Activated T-helper 2 cell treated with anti-CD3 and anti-CD28 coated beads, Interferon-gamma antibody, Interleukin-2, Interleukin-4, amounts not matched to agents 10 μg/mL and 5 μg/mL and 100 μg/mL, durations not matched to agents 14 hours and 24 hours and 36 hours (primary cell): ENCODE data around the gene FBLL1. TPM values are rescaled to one million over a fixed set of nuclear protein-coding genes. Genes with fewer than 3 reads are reported as not detected.
"Not testable (repeated sequence)": the region's sequence is repeated elsewhere in the genome, so short reads cannot be mapped to it uniquely, and the experiment has no call there.

Source experiments
- DNase-seq: peaks from one replicate; pipeline ENCODE4 v3.0.0; 2021; ENCODE audit warnings: low spot score
- H3K27ac Mint-ChIP-seq: one replicate; pipeline ENCODE4 v1.8.0; 2021; ENCODE audit warnings: mixed read lengths
- H3K27me3 Mint-ChIP-seq: one replicate; pipeline ENCODE4 v1.8.0; 2021; ENCODE audit warnings: low read depth, mixed read lengths
- H3K36me3 Mint-ChIP-seq: one replicate; pipeline ENCODE4 v1.8.0; 2021; ENCODE audit warnings: low read depth, mixed read lengths
- H3K4me1 Mint-ChIP-seq: one replicate; pipeline ENCODE4 v1.8.0; 2021; ENCODE audit warnings: low read depth, mixed read lengths
- H3K4me3 Mint-ChIP-seq: one replicate; pipeline ENCODE4 v1.8.0; 2021; ENCODE audit warnings: low read depth, mild to moderate bottlenecking, moderate library complexity, mixed read lengths
- H3K9me3 Mint-ChIP-seq: one replicate; pipeline ENCODE4 v1.8.0; 2021; ENCODE audit warnings: mixed read lengths
- intact Hi-C: fragments of 100-400 bp; cut with micrococcal nuclease; formaldehyde crosslinking; loops from one replicate; pipeline ENCODE4 v1.15.1; 2023
- total RNA-seq: library from RNA; stranded (reverse); gene quantifications from 2 replicates; pipeline ENCODE4 v1.2.3, GENCODE V29; 2022

FBLL1 gene
- total RNA-seq, 1 donor from 2014 or later: not detected

DNA sequence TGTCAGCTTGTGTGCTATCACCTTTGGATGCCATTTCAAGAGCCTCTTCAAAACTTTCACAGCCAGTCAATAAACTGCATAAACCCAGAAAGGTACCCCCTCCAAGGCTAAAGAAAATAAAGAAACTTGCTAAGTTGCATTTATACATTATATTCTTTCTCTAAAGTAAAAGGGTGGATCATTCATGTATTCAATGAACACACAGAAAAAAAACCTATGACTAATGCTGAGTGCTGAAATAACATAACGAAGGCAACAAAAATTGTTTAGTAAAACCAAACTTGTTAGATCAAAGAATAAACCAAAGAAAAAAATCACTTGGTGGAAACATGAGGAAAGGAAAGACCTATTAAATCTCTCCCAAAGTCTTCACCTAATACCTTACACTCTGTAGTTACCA lies 34.9 kb downstream of the FBLL1 start:
- Mint-ChIP-seq H3K9me3 (no peaks in the 10 kb centered on the region), H3K4me1 (peaks cover 11% of the 10 kb centered on the region), H3K36me3 (peaks cover 76% of the 10 kb centered on the region), H3K27ac (no peak overlapping the region), H3K27me3 (no peaks in the 10 kb centered on the region), H3K4me3 (no peak overlapping the region)
- intact Hi-C loops: no loop called here
- no peak for DNase-seq

DNA sequence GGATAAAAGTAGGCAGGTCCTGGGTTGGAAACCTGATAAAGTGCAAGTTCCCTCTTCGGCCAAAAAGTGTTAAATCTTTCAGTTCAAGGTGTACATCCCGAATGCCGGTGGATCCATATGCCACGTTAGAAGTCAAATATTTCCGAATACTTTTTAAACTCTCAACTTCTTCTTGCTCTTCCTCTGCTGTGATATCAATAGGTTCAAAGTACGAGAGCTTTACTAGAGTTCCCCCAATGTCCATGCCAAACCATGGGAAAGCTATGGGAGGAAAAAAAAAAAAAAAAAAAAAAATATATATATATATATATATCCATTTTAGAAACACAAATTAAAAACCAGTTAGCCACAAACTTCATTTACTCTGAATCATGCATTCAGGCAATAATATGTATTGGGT lies 39.6 kb downstream of the FBLL1 start:
- no peak for DNase-seq
- no peaks in the 10 kb centered on the region for H3K27me3 Mint-ChIP-seq
- intact Hi-C loops: no loop called here
- H3K4me1 Mint-ChIP-seq: peaks cover 12% of the 10 kb centered on the region
- no peaks in the 10 kb centered on the region for H3K9me3 Mint-ChIP-seq
- H3K36me3 Mint-ChIP-seq: peaks cover 67% of the 10 kb centered on the region
- no peak overlapping the region for H3K27ac Mint-ChIP-seq
- H3K4me3 Mint-ChIP-seq: no peak overlapping the region

DNA sequence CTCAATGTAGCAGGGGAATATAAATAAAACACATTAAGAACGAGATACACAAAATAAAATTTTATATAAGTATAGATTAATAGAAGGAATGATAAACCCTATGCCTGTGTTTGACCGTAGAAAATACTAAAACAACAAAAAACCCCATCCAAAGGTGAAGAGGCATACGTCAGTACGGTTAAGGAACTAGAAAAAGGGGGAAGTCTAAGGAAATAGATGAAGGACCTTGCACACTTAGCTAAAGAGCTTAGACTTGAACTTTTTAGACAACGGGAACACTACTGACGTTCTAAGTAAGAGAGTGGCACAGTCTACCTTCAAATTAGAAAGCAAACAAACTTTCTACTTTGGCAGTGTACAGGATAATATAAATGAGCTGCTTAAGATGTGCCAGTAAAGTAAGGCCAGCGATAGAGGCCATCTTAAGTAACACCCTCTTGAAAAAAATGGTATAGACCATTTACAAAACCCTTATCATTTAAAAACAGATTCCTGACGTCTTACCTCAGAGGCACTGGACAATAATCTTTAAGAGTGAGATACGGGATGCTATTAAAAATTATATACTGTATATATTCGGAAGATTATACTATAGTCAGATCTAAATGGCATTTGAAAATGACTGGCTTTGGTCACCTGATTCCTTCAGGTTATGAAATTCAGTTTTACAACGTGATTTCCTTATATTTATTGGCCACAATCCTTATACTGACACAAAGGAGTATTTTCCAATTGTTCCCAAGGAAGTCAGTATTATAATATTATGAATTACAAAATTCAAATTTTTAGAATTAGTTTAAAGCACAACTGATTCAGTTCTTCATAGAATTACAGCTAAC lies 41.6 kb downstream of the FBLL1 start:
- Mint-ChIP-seq H3K36me3 (peaks cover 72% of the 10 kb centered on the region), H3K4me1 (peaks cover 15% of the 10 kb centered on the region), H3K27ac (no peak overlapping the region), H3K4me3 (no peak overlapping the region), H3K27me3 (no peaks in the 10 kb centered on the region), H3K9me3 (no peaks in the 10 kb centered on the region)
- intact Hi-C loops: loop anchor here (10.0 kb wide), 1 partner anchor 1084 kb away; no protein-coding TSS in a partner anchor
- DNase-seq: no peak

DNA sequence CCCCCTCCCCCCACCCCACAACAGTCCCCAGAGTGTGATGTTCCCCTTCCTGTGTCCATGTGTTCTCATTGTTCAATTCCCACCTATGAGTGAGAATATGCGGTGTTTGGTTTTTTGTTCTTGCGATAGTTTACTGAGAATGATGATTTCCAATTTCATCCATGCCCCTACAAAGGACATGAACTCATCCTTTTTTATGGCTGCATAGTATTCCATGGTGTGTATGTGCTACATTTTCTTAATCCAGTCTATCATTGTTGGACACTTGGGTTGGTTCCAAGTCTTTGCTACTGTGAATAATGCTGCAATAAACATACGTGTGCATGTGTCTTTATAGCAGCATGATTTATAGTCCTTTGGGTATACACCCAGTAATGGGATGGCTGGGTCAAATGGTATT lies 44.6 kb downstream of the FBLL1 start:
- H3K27me3 Mint-ChIP-seq, DNase-seq, H3K9me3 Mint-ChIP-seq, H3K4me3 Mint-ChIP-seq, H3K27ac Mint-ChIP-seq: not testable (repeated sequence)
- Mint-ChIP-seq H3K36me3 (peaks cover 70% of the 10 kb centered on the region), H3K4me1 (peaks cover 24% of the 10 kb centered on the region)
- intact Hi-C loops: loop anchor here (10.0 kb wide), 1 partner anchor 1081 kb away; no protein-coding TSS in a partner anchor

DNA sequence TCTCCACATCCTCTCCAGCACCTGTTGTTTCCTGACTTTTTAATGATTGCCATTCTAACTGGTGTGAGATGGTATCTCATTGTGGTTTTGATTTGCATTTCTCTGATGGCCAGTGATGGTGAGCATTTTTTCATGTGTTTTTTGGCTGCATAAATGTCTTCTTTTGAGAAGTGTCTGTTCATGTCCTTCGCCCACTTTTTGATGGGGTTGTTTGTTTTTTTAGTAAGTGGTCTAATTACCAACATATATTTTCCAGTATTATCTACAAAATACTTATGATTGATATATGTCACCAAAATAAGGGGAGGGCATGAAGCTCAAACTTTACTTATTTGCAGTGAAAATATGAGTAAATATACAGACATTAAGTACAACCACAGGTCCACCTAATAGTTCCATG lies 45.1 kb downstream of the FBLL1 start:
- H3K27me3 Mint-ChIP-seq, H3K27ac Mint-ChIP-seq, H3K4me3 Mint-ChIP-seq, DNase-seq, H3K9me3 Mint-ChIP-seq: not testable (repeated sequence)
- H3K36me3 Mint-ChIP-seq: peaks cover 70% of the 10 kb centered on the region
- peaks cover 24% of the 10 kb centered on the region for H3K4me1 Mint-ChIP-seq
- intact Hi-C loops: loop anchor here (10.0 kb wide), 1 partner anchor 1081 kb away; no protein-coding TSS in a partner anchor

DNA sequence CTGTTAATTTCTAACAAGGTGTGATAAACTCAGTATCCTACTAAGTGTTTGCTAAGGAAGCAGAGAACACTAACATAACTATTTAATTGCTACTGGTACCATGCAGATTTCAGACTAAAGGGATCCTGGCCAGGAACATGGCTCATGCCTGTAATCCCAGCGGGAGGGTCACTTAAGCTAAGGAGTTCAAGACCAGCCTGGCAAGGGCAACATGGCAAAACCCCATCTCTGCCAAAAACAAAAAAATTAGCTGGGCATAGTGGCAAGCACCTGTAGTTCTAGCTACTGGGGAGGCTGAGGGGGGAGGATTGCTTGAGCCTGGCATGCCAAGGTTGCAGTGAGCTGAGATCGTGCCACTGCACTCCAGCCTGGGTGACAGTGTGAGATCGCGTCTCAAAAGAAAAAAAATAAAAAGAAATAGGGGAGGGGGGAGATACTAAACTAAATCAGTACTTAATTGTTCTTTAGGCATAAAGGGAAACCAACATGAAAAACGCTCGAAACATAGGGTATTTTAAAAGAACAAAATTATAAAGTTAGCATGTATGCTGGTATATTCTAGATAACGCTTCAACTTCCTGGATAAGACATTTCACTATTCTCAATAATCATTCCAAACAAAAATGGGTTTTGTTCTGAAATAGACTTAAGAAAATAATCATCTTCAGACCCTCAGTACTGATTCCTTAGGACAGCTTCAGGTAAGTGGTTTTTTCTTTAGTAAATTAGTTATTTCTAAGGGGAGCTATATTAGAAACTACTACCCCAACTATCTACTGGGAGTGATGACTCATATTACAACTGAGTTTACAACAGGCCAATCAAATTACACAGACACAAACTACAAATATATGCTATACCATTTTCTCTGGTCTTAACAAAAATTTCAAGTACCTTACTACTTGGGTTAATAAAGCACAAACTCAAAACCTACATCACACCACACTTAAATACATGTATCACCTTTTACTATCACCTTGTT lies 46.6 kb downstream of the FBLL1 start:
- peak overlapping the region; percentile 39 for H3K4me3 Mint-ChIP-seq
- no peaks in the 10 kb centered on the region for H3K9me3 Mint-ChIP-seq
- H3K36me3 Mint-ChIP-seq: peaks cover 63% of the 10 kb centered on the region
- intact Hi-C loops: loop anchor here (5.0 to 10.0 kb wide), 2 partner anchors 227 to 1079 kb away; no protein-coding TSS in a partner anchor
- H3K4me1 Mint-ChIP-seq: peaks cover 32% of the 10 kb centered on the region
- no peaks in the 10 kb centered on the region for H3K27me3 Mint-ChIP-seq
- H3K27ac Mint-ChIP-seq: peak overlapping the region; percentile 65
- no peak for DNase-seq

DNA sequence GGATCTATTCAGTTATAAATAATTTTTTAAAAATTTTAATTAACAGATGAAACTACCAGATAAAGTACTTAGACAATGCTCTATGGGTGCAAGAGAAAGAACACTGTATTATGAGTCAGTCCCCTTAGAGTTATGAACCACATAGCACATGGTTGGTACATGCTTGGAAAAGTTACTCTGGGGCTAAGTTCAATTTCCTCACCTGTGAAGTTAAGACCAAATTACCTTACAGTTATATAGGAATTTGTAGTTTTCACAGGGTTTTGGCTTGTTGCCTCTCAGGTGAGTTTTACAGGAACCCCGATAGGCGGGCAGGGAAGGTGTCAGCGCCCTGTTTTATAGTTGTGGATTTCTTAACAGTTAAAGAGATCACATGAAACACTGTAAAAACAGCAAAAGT lies 48.9 kb downstream of the FBLL1 start:
- peaks cover 52% of the 10 kb centered on the region for H3K36me3 Mint-ChIP-seq
- H3K4me1 Mint-ChIP-seq: peaks cover 28% of the 10 kb centered on the region
- H3K27me3 Mint-ChIP-seq: no peaks in the 10 kb centered on the region
- H3K4me3 Mint-ChIP-seq: peak overlapping the region; percentile 94
- peaks cover 3% of the 10 kb centered on the region for H3K9me3 Mint-ChIP-seq
- H3K27ac Mint-ChIP-seq: peak overlapping the region; percentile 87
- intact Hi-C loops: loop anchor here (2.0 to 10.0 kb wide), 4 partner anchors 31 to 1753 kb away; no protein-coding TSS in a partner anchor
- no peak for DNase-seq

DNA sequence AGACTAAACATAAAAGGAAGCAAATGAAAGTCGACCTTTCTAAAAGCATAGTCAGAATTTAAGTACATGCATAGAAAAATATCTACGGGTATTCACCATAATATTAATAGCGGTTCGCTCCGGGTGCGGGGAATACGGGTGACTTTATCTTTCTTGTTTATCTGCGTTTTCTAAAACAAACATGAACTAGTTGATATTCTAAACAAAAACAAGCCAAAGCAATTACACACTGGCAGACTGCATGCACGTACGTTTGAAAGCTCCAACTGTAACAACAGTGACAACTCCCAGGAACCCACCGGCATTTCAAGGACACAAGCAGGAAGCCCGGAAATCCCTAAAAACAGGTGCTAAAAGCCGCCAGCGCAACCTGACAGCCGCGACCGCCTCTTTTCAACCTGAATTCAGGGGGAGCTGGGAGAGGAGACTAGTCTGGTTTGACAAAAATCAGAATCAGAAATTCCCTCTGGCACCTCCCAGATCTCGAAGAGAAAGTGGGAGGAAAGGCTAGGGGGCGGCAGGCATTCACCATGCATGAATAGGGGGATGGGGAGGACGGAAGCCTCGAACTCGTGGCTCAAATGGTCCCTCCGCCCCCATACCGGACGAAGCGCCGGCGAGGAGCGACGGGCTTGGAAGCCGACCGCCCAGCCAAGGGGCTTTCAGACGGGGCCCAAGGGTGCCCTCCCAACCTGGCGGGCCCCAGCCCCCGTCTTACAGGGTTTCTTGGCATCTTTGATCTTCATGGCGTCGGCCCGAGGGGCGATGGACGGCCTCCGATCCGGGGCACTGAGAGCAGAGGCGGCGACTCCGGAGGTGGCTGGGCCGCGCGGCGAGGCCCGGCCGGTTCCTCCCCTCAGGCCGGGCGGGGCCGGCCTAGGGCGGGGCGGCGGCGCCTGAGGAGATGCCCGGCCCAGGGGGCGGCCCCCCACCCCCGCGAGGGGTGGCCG lies 49.7 kb downstream of the FBLL1 start, which contains the start of gene PANK3:
Gene PANK3 (minus strand): TSS at position 831 of the 950 bp plus-strand sequence. CDS start 85 bp downstream, at position 746.
- Mint-ChIP-seq H3K36me3 (peaks cover 44% of the 10 kb centered on the region), H3K27me3 (no peaks in the 10 kb centered on the region), H3K27ac (peak within 1 kb of the TSS; percentile 94), H3K4me1 (peaks cover 30% of the 10 kb centered on the region), H3K9me3 (peaks cover 3% of the 10 kb centered on the region), H3K4me3 (peak within 1 kb of the TSS; percentile 94)
- no peak for DNase-seq
- intact Hi-C loops: loop anchor here (1.0 to 10.0 kb wide), 6 partner anchors 30 to 1752 kb away; partner anchors contain the start of genes RARS1 and SPDL1

DNA sequence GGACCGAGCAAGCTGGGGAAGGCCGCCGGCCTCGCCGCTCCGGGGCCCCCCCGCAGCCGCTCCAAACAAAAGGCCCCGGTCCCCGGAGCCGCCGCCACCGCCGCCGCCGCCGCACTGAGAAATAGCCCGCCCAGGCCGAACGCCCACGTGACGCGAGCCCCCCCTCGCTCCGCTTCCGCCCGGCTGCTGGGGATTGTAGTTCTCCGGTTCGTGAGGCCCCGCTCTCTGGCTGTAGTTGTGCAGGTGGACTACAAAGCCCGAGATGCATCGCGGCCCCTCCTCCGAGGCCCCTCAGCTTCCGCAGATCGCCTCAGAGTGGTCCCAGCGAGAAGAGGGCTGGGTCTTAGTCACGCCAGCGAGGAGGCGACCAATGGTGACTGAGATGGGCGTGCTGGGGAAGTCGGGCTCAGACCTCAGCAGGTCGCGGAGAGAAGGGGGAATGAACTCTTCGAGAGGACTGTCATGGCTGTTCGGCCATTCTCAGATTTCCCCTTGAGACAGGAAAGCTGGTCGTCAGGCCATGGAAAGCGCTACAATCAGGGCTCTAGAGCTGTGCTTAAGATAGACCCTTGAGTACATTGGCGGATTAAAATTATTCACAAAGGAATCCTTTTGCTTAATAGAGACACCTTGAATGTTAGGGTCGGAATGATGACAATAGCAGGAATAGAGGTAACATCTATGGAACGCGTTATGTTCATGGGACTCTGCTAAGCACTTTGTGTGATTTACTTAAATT lies 50.6 kb downstream of the FBLL1 start:
- H3K4me3 Mint-ChIP-seq: peak overlapping the region; percentile 77
- H3K27me3 Mint-ChIP-seq: no peaks in the 10 kb centered on the region
- intact Hi-C loops: loop anchor here (1.0 to 10.0 kb wide), 6 partner anchors 29 to 1751 kb away; partner anchors contain the start of genes RARS1 and SPDL1
- peaks cover 32% of the 10 kb centered on the region for H3K4me1 Mint-ChIP-seq
- H3K27ac Mint-ChIP-seq: peak overlapping the region; percentile 94
- DNase-seq: peak; percentile 97
- peaks cover 3% of the 10 kb centered on the region for H3K9me3 Mint-ChIP-seq
- H3K36me3 Mint-ChIP-seq: peaks cover 38% of the 10 kb centered on the region

DNA sequence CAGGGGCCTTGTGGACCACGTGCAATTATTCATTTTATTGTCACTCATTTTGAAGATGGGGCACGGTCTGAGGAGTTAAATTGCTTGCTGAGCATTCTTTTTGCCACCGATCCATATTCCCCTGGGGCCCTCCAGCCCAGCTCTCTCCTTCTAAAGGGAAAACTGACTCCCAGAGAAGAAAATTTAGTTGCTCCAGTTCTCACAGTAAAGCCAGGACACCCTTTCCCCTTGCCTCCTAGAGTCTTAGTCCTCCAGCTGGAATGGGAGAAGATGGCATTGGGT lies 51.1 kb downstream of the FBLL1 start:
- intact Hi-C loops: no loop called here
- peaks cover 31% of the 10 kb centered on the region for H3K4me1 Mint-ChIP-seq
- no peak for DNase-seq
- peak overlapping the region; percentile 77 for H3K4me3 Mint-ChIP-seq
- H3K27me3 Mint-ChIP-seq: peaks cover under 1% of the 10 kb centered on the region
- H3K27ac Mint-ChIP-seq: peak overlapping the region; percentile 94
- peaks cover 33% of the 10 kb centered on the region for H3K36me3 Mint-ChIP-seq
- peaks cover 3% of the 10 kb centered on the region for H3K9me3 Mint-ChIP-seq
